HG03196 (cell line): ENCODE data around the gene RNF220.

Experiments used
- ATAC-seq: cut with Tn5 transposase; IDR thresholded peaks from one replicate; pipeline ENCODE4 v1.9.1; 2021; ENCODE audit not compliant: unreplicated experiment

The RNF220 gene

GRCh38 chr1:44406737-44407429 lies 1.8 kb downstream of the RNF220 start:
- ATAC-seq = no peak

- ATAC-seq = no peak
These were observed 2.6 kb downstream of the RNF220 start for GRCh38 chr1:44407430-44408211.

GRCh38 chr1:44408212-44408582 lies 3.1 kb downstream of the RNF220 start:
- ATAC-seq = no peak

GRCh38 chr1:44408632-44409602 lies 3.9 kb downstream of the RNF220 start:
- ATAC-seq = no peak

- no peak for ATAC-seq
These were observed 4.7 kb downstream of the RNF220 start for GRCh38 chr1:44409757-44410156.

- ATAC-seq = no peak
These were observed 6.8 kb downstream of the RNF220 start for GRCh38 chr1:44411861-44412260.

GRCh38 chr1:44412601-44413000 lies 7.5 kb downstream of the RNF220 start:
- ATAC-seq = no peak

GRCh38 chr1:44413740-44414139 lies 8.7 kb downstream of the RNF220 start:
- no peak for ATAC-seq

GRCh38 chr1:44415013-44415412 lies 10.0 kb downstream of the RNF220 start:
- no peak for ATAC-seq

- ATAC-seq = no peak
These were observed 11.4 kb downstream of the RNF220 start for GRCh38 chr1:44416408-44416807.

- no peak for ATAC-seq
These were observed 12.4 kb downstream of the RNF220 start for GRCh38 chr1:44417351-44418021.

GRCh38 chr1:44418022-44418673 lies 13.1 kb downstream of the RNF220 start:
- ATAC-seq = no peak

- ATAC-seq = no peak
These were observed 14.8 kb downstream of the RNF220 start for GRCh38 chr1:44419901-44420300.

- ATAC-seq = no peak
These were observed 15.5 kb downstream of the RNF220 start for GRCh38 chr1:44420535-44420934.

- ATAC-seq = no peak
These were observed 16.4 kb downstream of the RNF220 start for GRCh38 chr1:44421446-44421884.

- ATAC-seq = no peak
These were observed 17.1 kb downstream of the RNF220 start for GRCh38 chr1:44422161-44422560.

GRCh38 chr1:44423591-44424537 lies 18.8 kb downstream of the RNF220 start:
- no peak for ATAC-seq

- no peak for ATAC-seq
These were observed 19.7 kb downstream of the RNF220 start for GRCh38 chr1:44424747-44425146.
